Esophagus muscularis mucosa (tissue), 4 donors: ENCODE results near the gene TMCC3. TPM values are rescaled to one million over a fixed set of nuclear protein-coding genes. Genes with fewer than 3 reads are reported as not detected.

Experiments
- DNase-seq: peaks from one replicate; pipeline ENCODE4 v3.0.0-alpha.2; 2017; ENCODE audit errors: extremely low spot score
- H3K27ac ChIP-seq, 4 donors: fragments of 200-600 bp; sonication (generic); replicated peaks in 1 of 4; 1 replicate in 3 of 4; 2 replicates in 1 of 4; pipeline ENCODE4 v1.5.1; 2016 to 2019; ENCODE audit warnings: mild to moderate bottlenecking in 1 of 4
- H3K27me3 ChIP-seq, 4 donors: fragments of 200-600 bp; sonication (generic); one replicate each; pipeline versions ENCODE4 v1.5.1 to v1.6.0; 2016 to 2019
- H3K36me3 ChIP-seq, 4 donors: fragments of 200-600 bp; sonication (generic); one replicate each; pipeline ENCODE4 v1.5.1; 2016 to 2019
- H3K4me1 ChIP-seq, 4 donors: fragments of 200-600 bp; sonication (generic); one replicate each; pipeline ENCODE4 v1.5.1; 2016 to 2019
- H3K4me3 ChIP-seq, 4 donors: fragments of 200-600 bp; sonication (generic); 1 replicate in 2 of 4; 2 replicates in 2 of 4; pipeline ENCODE4 v1.5.1; 2016 to 2019; ENCODE audit warnings: mild to moderate bottlenecking in 4 of 4, moderate library complexity in 1 of 4
- H3K9me3 ChIP-seq, 4 donors: fragments of 200-600 bp; sonication (generic); 1 replicate in 3 of 4; 2 replicates in 1 of 4; pipeline ENCODE4 v1.5.1; 2016 to 2019
- CTCF ChIP-seq, 3 experiments: fragments of 200-600 bp in 2 of 3; fragments of 450-650 bp in 1 of 3; sonication (generic) in 2 of 3; IDR thresholded peaks; one replicate each; pipeline ENCODE4 v1.5.1; 2017 to 2019; ENCODE audit warnings: antibody characterized with exemption in 3 of 3, mild to moderate bottlenecking in 2 of 3, moderate library complexity in 1 of 3
- EP300 ChIP-seq: sonication (generic); formaldehyde crosslinking; IDR thresholded peaks from one replicate; pipeline ENCODE4 v1.6.1; 2017; ENCODE audit warnings: antibody characterized with exemption
- POLR2A ChIP-seq: fragments of 450-650 bp; IDR thresholded peaks from one replicate; pipeline ENCODE4 v1.6.1; 2017; ENCODE audit warnings: antibody characterized with exemption, moderate library complexity, mild to moderate bottlenecking, low read depth
- POLR2AphosphoS5 ChIP-seq, 2 donors: sonication (generic); formaldehyde crosslinking; IDR thresholded peaks; one replicate each; pipeline ENCODE4 v1.6.1; 2017; ENCODE audit warnings: antibody characterized with exemption in 2 of 2
- WGBS: methylation state at CpG from one replicate; pipeline ENCODE4 v1.1.5; 2018; 5-methylcytosine and 5-hydroxymethylcytosine counted together
- intact Hi-C: fragments of 100-400 bp; cut with DNase I; formaldehyde crosslinking; loops from one replicate; pipeline ENCODE4 v1.15.1; 2023
- total RNA-seq, 4 donors: library from RNA; depleted of rRNA; stranded (reverse); fragments of >200 nt; gene quantifications; one replicate each; pipeline versions ENCODE4 v1.1.0 to v1.2.1, GENCODE V29; 2016

The TMCC3 gene
- total RNA-seq, 4 donors from 2014 or later = 17.0 to 30.5 (median 19.5) TPM

GRCh38 chr12:94584377-94584776, 66.0 kb downstream of the TMCC3 start:
- intact Hi-C loops = no loop called here
- WGBS = 72% methylated on average over 5 of the region's 5 CpGs
- Histone ChIP-seq H3K36me3 (peaks cover 7 to 24% (median 11%) of the 10 kb centered on the region in 4 donors), H3K9me3 (no peaks in the 10 kb centered on the region), H3K4me3 (no peak overlapping the region), H3K4me1 (peaks cover 17 to 48% (median 39%) of the 10 kb centered on the region in 4 donors), H3K27me3 (no peaks in the 10 kb centered on the region), H3K27ac (no peak overlapping the region)
- no peak for TF ChIP-seq EP300
- TF ChIP-seq POLR2AphosphoS5 (IDR thresholded peaks at IDR 0.05) = no peak
- TF ChIP-seq CTCF (IDR thresholded peaks at IDR 0.05) = no peak
- no peak for TF ChIP-seq POLR2A
- DNase-seq = no peak

DNA sequence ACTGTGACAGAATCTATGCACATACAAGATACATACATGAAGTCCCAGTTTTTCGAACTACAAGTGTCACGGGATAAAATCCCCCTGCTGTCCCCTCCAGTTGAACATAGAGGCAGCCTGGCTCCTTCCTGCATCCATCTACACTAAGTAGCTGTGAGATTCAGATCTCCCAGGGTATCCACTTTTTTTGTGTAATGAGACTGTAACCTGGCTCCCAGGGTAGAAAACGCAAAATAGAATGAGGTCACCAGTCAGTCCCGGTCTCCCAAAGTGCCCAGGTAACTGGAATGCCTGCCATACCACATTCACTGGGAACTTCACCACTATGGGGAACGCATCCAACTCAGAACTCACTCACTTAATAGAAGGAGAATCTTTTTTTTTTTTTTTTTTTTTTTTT, 67.8 kb downstream of the TMCC3 start:
- WGBS = 97% methylated on average over 5 of the region's 5 CpGs
- TF ChIP-seq CTCF (IDR thresholded peaks at IDR 0.05) = no peak
- TF ChIP-seq POLR2AphosphoS5 (IDR thresholded peaks at IDR 0.05) = no peak
- TF ChIP-seq EP300 = no peak
- TF ChIP-seq POLR2A = no peak
- DNase-seq = no peak
- Histone ChIP-seq H3K27ac (no peak overlapping the region), H3K27me3 (no peaks in the 10 kb centered on the region), H3K9me3 (no peaks in the 10 kb centered on the region), H3K36me3 (peaks cover 8 to 29% (median 17%) of the 10 kb centered on the region in 4 donors), H3K4me1 (peaks cover 9 to 36% (median 23%) of the 10 kb centered on the region in 4 donors), H3K4me3 (no peak overlapping the region)
- intact Hi-C loops = no loop called here

- Histone ChIP-seq H3K4me3 (no peak overlapping the region), H3K27ac (no peak overlapping the region), H3K36me3 (peaks cover 2 to 54% (median 23%) of the 10 kb centered on the region in 4 donors), H3K4me1 (peaks cover 0 to 13% (median 0%) of the 10 kb centered on the region in 4 donors), H3K27me3 (no peaks in the 10 kb centered on the region), H3K9me3 (no peaks in the 10 kb centered on the region)
- intact Hi-C loops = no loop called here
- no peak for TF ChIP-seq POLR2AphosphoS5 (IDR thresholded peaks at IDR 0.05)
- no peak for TF ChIP-seq CTCF (IDR thresholded peaks at IDR 0.05)
- no peak for TF ChIP-seq EP300
- TF ChIP-seq POLR2A = no peak
- 85% methylated on average over 12 of the region's 12 CpGs for WGBS
- no peak for DNase-seq
Observed at GRCh38 chr12:94575645-94576403, 74.5 kb downstream of the TMCC3 start.

DNA sequence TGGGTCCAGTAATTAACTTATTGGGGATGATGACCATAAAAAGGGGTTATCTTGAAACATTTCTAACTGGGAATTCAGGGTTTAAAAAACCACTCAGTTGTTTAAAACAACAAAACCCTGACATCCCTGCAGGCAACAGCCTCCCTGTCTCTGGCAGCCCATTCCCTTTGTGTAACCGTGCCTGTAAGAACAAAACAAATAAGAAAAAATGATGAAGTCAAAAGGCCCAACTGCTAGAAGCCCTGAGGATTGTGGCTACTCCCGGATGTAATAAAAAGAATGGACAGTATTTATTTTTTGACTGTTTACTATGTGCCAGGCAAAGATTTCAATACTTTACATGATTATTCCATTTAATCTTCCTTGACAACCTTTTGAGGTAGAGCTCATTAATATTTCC, 75.3 kb downstream of the TMCC3 start:
- no peak overlapping the region for H3K27ac ChIP-seq
- H3K4me1 ChIP-seq = peaks cover 0 to 13% (median 0%) of the 10 kb centered on the region in 4 donors
- H3K9me3 ChIP-seq = no peaks in the 10 kb centered on the region
- 75% methylated on average over 2 of the region's 2 CpGs for WGBS
- H3K4me3 ChIP-seq = no peak overlapping the region
- no peak for DNase-seq
- TF ChIP-seq POLR2AphosphoS5 (IDR thresholded peaks at IDR 0.05) (no peak), POLR2A (no peak), EP300 (no peak), CTCF (IDR thresholded peaks at IDR 0.05) (no peak)
- no peaks in the 10 kb centered on the region for H3K27me3 ChIP-seq
- peaks cover 8 to 55% (median 27%) of the 10 kb centered on the region in 4 donors for H3K36me3 ChIP-seq
- intact Hi-C loops = no loop called here
